ENCODE measurements around the gene IWS1. TPM values are rescaled to one million over a fixed set of nuclear protein-coding genes. Genes with fewer than 3 reads are reported as not detected.

Gene IWS1
- polyA plus RNA-seq, 2 of the 4 experiments (the other 2 are of a cell fraction): 56.6 to 69.1 TPM

- no peak for FAIRE-seq
Measured at GRCh38 chr2:127563458-127564428, 37.5 kb upstream of the IWS1 start.

GRCh38 chr2:127562936-127563335 lies 36.6 kb upstream of the IWS1 start:
- H3K4me1 ChIP-seq: no peaks in the 10 kb centered on the region
- H3K4me3 ChIP-seq: no peak overlapping the region
- H3K9me3 ChIP-seq: no peaks in the 10 kb centered on the region
- no peak overlapping the region for H3K27ac ChIP-seq
- 55% methylated on average over 2 of the region's 2 CpGs for WGBS (ENCODE audit: missing lambda C conversion rate)
- H3K4me2 ChIP-seq: no peak overlapping the region
- DNase-seq (ENCODE audit: low read depth in 1 of 2, low spot score in 1 of 2) (no peak), ATAC-seq (no peak), FAIRE-seq (no peak)
- ChIA-PET CTCF (no interaction called here), POLR2A (no interaction called here)
- TF ChIP-seq RARB (CRISPR knock-in tag; IDR thresholded peaks at IDR 0.05) (no peak), RNF2 (IDR thresholded peaks at IDR 0.05; ENCODE audit: borderline replicate concordance, low read depth) (no peak), POLR2AphosphoS2 (conservative IDR thresholded peaks at IDR 0.05; ENCODE audit: low read length) (no peak), CTCF (IDR thresholded peaks at IDR 0.05) (no peak), TP53 (CRISPR knock-in tag; IDR thresholded peaks at IDR 0.05) (no peak), EHF (CRISPR knock-in tag; IDR thresholded peaks at IDR 0.05) (no peak), MAZ (IDR thresholded peaks at IDR 0.05; ENCODE audit: borderline replicate concordance, low read depth, low read length) (no peak), FOXS1 (CRISPR knock-in tag; IDR thresholded peaks at IDR 0.05) (no peak), SMC3 (IDR thresholded peaks at IDR 0.05) (no peak), ELK1 (IDR thresholded peaks at IDR 0.05; ENCODE audit: low read depth, low read length) (no peak), EP300 (IDR thresholded peaks at IDR 0.05) (no peak), ZNF302 (CRISPR knock-in tag; IDR thresholded peaks at IDR 0.05) (no peak), FOSL2 (IDR thresholded peaks at IDR 0.05) (no peak), FOSL2 (CRISPR knock-in tag; IDR thresholded peaks at IDR 0.05) (no peak), USF2 (IDR thresholded peaks at IDR 0.05) (no peak), HEYL (CRISPR knock-in tag; IDR thresholded peaks at IDR 0.05) (no peak), HES2 (IDR thresholded peaks at IDR 0.05) (no peak), PHF8 (IDR thresholded peaks at IDR 0.05; ENCODE audit: borderline replicate concordance, low read depth) (no peak), E2F6 (IDR thresholded peaks at IDR 0.05; ENCODE audit: borderline replicate concordance, low read depth) (no peak)

More at GRCh38 chr2:127563458-127564428, 37.5 kb upstream of the IWS1 start:
- Histone ChIP-seq H3K4me3 (no peak overlapping the region), H3K4me2 (no peak overlapping the region), H3K9me3 (no peaks in the 10 kb centered on the region), H3K27ac (no peak overlapping the region), H3K4me1 (peaks cover under 1% of the 10 kb centered on the region; the same call in 1 of the 3 replicates)
- ATAC-seq (no peak), DNase-seq (ENCODE audit: low read depth in 1 of 2, low spot score in 1 of 2) (no peak)
- 60% methylated on average over 12 of the region's 14 CpGs for WGBS (ENCODE audit: missing lambda C conversion rate)
- CTCF ChIA-PET: interaction anchor here (1.0 kb wide), 1 partner anchor 86 kb away, joined by 3 read pairs; no protein-coding TSS in a partner anchor
- TF ChIP-seq HOXA7 (CRISPR knock-in tag; IDR thresholded peaks at IDR 0.05): no peak
- TF ChIP-seq RAD21 (conservative IDR thresholded peaks at IDR 0.05 in 1 of 2, IDR thresholded peaks at IDR 0.05 in 1 of 2): no peak
- TF ChIP-seq ATOH8 (CRISPR knock-in tag; IDR thresholded peaks at IDR 0.05; ENCODE audit: low read depth): no peak
- no peak for TF ChIP-seq CHD2 (IDR thresholded peaks at IDR 0.05; ENCODE audit: low read length, partially characterized antibody)
- TF ChIP-seq USF2 (IDR thresholded peaks at IDR 0.05): no peak
- TF ChIP-seq RCOR1 (IDR thresholded peaks at IDR 0.05; ENCODE audit: low read depth, low read length): no peak
- TF ChIP-seq CEBPB (IDR thresholded peaks at IDR 0.05): no peak
- TF ChIP-seq CBX2 (IDR thresholded peaks at IDR 0.05; ENCODE audit: borderline replicate concordance, low read depth): no peak
- POLR2A ChIA-PET: no interaction called here

Data from A549 (cell line).